H1 (cell line): ENCODE data around the gene TMEM18. TPM values are rescaled to one million over a fixed set of nuclear protein-coding genes. Genes with fewer than 3 reads are reported as not detected.

Experiments
- CTCF ChIA-PET: fragments of 300-600 bp; sonication (Branson Sonifier 250); formaldehyde crosslinking; loops from one replicate; lab custom pipeline; 2021; ENCODE audit not compliant: partially characterized antibody; lab: Charles Lee
- POLR2A ChIA-PET: fragments of 300-600 bp; sonication (Branson Sonifier 250); formaldehyde crosslinking; loops from one replicate; lab custom pipeline; 2021; ENCODE audit warnings: inconsistent platforms; ENCODE audit not compliant: partially characterized antibody; lab: Charles Lee
- DNase-seq, 2 experiments: peaks; one replicate each; pipeline versions ENCODE4 v3.0.0 to v3.0.0-alpha.2; 2010 to 2022; ENCODE audit warnings: low spot score in 2 of 2, low read depth in 1 of 2, mixed read lengths in 1 of 2
- FAIRE-seq: peaks from 2 replicates; lab custom pipeline; 2011; peaks lifted over from hg19 to GRCh38; lab: Jason Lieb, UNC
- H2AFZ ChIP-seq: 2 replicates; pipeline ENCODE4 v1.8.1; 2012; ENCODE audit warnings: low read length, inconsistent platforms
- H2AK5ac ChIP-seq: 2 replicates; pipeline ENCODE4 v1.6.1; 2013; ENCODE audit warnings: low read depth, low read length
- H2BK120ac ChIP-seq: replicated peaks from 2 replicates; pipeline ENCODE3; 2013; ENCODE audit warnings: low read depth, low read length, inconsistent platforms
- H2BK12ac ChIP-seq: 2 replicates; pipeline ENCODE4 v1.6.1; 2013; ENCODE audit warnings: low read depth, low read length
- H2BK15ac ChIP-seq: 2 replicates; pipeline ENCODE4 v1.6.1; 2013; ENCODE audit warnings: low read length
- H2BK20ac ChIP-seq: 2 replicates; pipeline ENCODE4 v1.6.1; 2013; ENCODE audit warnings: low read length
- H2BK5ac ChIP-seq: 2 replicates; pipeline ENCODE4 v1.6.1; 2013; ENCODE audit warnings: low read depth, low read length
- H3K14ac ChIP-seq: 2 replicates; pipeline ENCODE4 v1.6.1; 2013; ENCODE audit warnings: inconsistent platforms; ENCODE audit not compliant: insufficient read length
- H3K18ac ChIP-seq: 2 replicates; pipeline ENCODE4 v1.6.1; 2013; ENCODE audit warnings: low read length; ENCODE audit errors: extremely low read depth
- H3K23ac ChIP-seq: 2 replicates; pipeline ENCODE4 v1.6.1; 2013; ENCODE audit warnings: inconsistent platforms; ENCODE audit not compliant: insufficient read length
- H3K23me2 ChIP-seq: 2 replicates; pipeline ENCODE4 v1.6.1; 2013; ENCODE audit warnings: low read depth, low read length
- H3K27ac ChIP-seq: 2 replicates; pipeline ENCODE4 v1.6.1; 2011; ENCODE audit warnings: low read depth, low read length, inconsistent platforms
- H3K27me3 ChIP-seq, 4 experiments: replicated peaks in 1 of 4; 1 replicate in 1 of 4; 2 replicates in 3 of 4; pipeline versions ENCODE4 v1.6.1 to v1.8.1; 2011 to 2013; ENCODE audit warnings: low read length in 3 of 4, mild to moderate bottlenecking in 3 of 4, inconsistent platforms in 2 of 4, mixed read lengths in 2 of 4, moderate library complexity in 1 of 4; ENCODE audit not compliant: control insufficient read depth in 3 of 4, insufficient read depth in 3 of 4; ENCODE audit errors: extremely low read depth in 1 of 4
- H3K36me3 ChIP-seq, 4 experiments: 2 replicates each; pipeline versions ENCODE4 v1.6.1 to v1.8.1; 2011 to 2013; ENCODE audit warnings: mild to moderate bottlenecking in 4 of 4, low read length in 3 of 4, moderate library complexity in 2 of 4, control low read depth in 1 of 4, inconsistent platforms in 1 of 4; ENCODE audit not compliant: insufficient read depth in 4 of 4, control insufficient read depth in 2 of 4
- H3K4ac ChIP-seq: replicated peaks from 2 replicates; pipeline ENCODE3; 2013; ENCODE audit warnings: low read length, low read depth, mixed read lengths, inconsistent platforms; ENCODE audit not compliant: insufficient read length
- H3K4me1 ChIP-seq, 4 experiments: replicated peaks in 1 of 4; 1 replicate in 1 of 4; 2 replicates in 3 of 4; pipeline versions ENCODE4 v1.6.1 to v1.8.1; 2011 to 2013; ENCODE audit warnings: low read length in 3 of 4, inconsistent platforms in 2 of 4, mixed read lengths in 1 of 4; ENCODE audit not compliant: insufficient read depth in 4 of 4, control insufficient read depth in 3 of 4
- H3K4me2 ChIP-seq, 2 experiments: 2 replicates each; pipeline versions ENCODE4 v1.6.1 to v1.8.1; 2011 to 2013; ENCODE audit warnings: low read depth in 2 of 2, low read length in 2 of 2, control low read depth in 1 of 2, inconsistent platforms in 1 of 2, mild to moderate bottlenecking in 1 of 2; ENCODE audit not compliant: insufficient read depth in 1 of 2
- H3K4me3 ChIP-seq, 4 experiments: fragments of 200-600, 300-600 bp in 1 of 4; sonication (generic), shearing (Covaris generic), sonication (Bioruptor Twin) in 1 of 4; 2 replicates each; pipeline versions ENCODE4 v1.5.1 to v1.8.1; 2011 to 2016; ENCODE audit warnings: low read length in 4 of 4, low read depth in 3 of 4, control low read depth in 2 of 4, inconsistent platforms in 2 of 4, mild to moderate bottlenecking in 2 of 4, mixed read lengths in 1 of 4, moderate library complexity in 1 of 4; ENCODE audit not compliant: insufficient read depth in 2 of 4; ENCODE audit errors: extremely low read depth in 1 of 4
- H3K56ac ChIP-seq: replicated peaks from 2 replicates; pipeline ENCODE3; 2013; ENCODE audit warnings: low read depth, mild to moderate bottlenecking, mixed read lengths, low read length, inconsistent platforms; ENCODE audit not compliant: insufficient read length
- H3K79me1 ChIP-seq: 2 replicates; pipeline ENCODE4 v1.6.1; 2013; ENCODE audit warnings: low read depth, low read length, control low read depth
- H3K79me2 ChIP-seq, 2 experiments: 2 replicates each; pipeline versions ENCODE4 v1.6.1 to v1.8.1; 2012 to 2013; ENCODE audit warnings: low read length in 2 of 2, mild to moderate bottlenecking in 2 of 2, inconsistent platforms in 1 of 2; ENCODE audit not compliant: insufficient read depth in 2 of 2, control insufficient read depth in 1 of 2
- H3K9ac ChIP-seq, 4 experiments: replicated peaks in 1 of 4; 1 replicate in 1 of 4; 2 replicates in 3 of 4; pipeline versions ENCODE4 v1.6.1 to v1.8.1; 2011 to 2013; ENCODE audit warnings: low read depth in 3 of 4, low read length in 3 of 4, control low read depth in 2 of 4, mild to moderate bottlenecking in 2 of 4, moderate library complexity in 2 of 4, inconsistent platforms in 1 of 4; ENCODE audit errors: extremely low read depth in 1 of 4
- H3K9me3 ChIP-seq, 2 experiments: 2 replicates each; pipeline versions ENCODE4 v1.6.1 to v1.8.1; 2012 to 2013; ENCODE audit warnings: mild to moderate bottlenecking in 2 of 2, moderate library complexity in 2 of 2, control low read depth in 1 of 2, inconsistent platforms in 1 of 2, low read depth in 1 of 2, low read length in 1 of 2, mixed read lengths in 1 of 2; ENCODE audit not compliant: insufficient read depth in 2 of 2
- H4K20me1 ChIP-seq, 2 experiments: replicated peaks in 1 of 2; 2 replicates each; pipeline versions ENCODE3 to v1.8.1; 2011 to 2013; ENCODE audit warnings: inconsistent platforms in 2 of 2, low read length in 2 of 2, mild to moderate bottlenecking in 1 of 2; ENCODE audit not compliant: insufficient read depth in 2 of 2, control insufficient read depth in 1 of 2
- H4K5ac ChIP-seq: 2 replicates; pipeline ENCODE4 v1.6.1; 2013; ENCODE audit warnings: low read length, low read depth, mixed read lengths, inconsistent platforms; ENCODE audit not compliant: insufficient read length
- H4K8ac ChIP-seq: 2 replicates; pipeline ENCODE4 v1.8.0; 2013; ENCODE audit warnings: mild to moderate bottlenecking, moderate library complexity, low read length, inconsistent platforms; ENCODE audit not compliant: insufficient read depth; ENCODE audit errors: extremely low read depth
- H4K91ac ChIP-seq: replicated peaks from 2 replicates; pipeline ENCODE3; 2013; ENCODE audit warnings: low read length, mixed read lengths, inconsistent platforms; ENCODE audit not compliant: insufficient read length
- RAD21 ChIP-seq, 2 experiments: IDR thresholded peaks in 1 of 2; conservative IDR thresholded peaks in 1 of 2; 2 replicates each; pipeline ENCODE4 v1.6.1; 2011; ENCODE audit warnings: low read depth in 2 of 2, low read length in 2 of 2, improper control_type of control experiment in 1 of 2, inconsistent platforms in 1 of 2, mild to moderate bottlenecking in 1 of 2, moderate library complexity in 1 of 2
- SRF ChIP-seq: IDR thresholded peaks from 2 replicates; pipeline ENCODE4 v1.6.1; 2011; ENCODE audit warnings: mild to moderate bottlenecking, low read depth, low read length, moderate library complexity
- TEAD4 ChIP-seq: IDR thresholded peaks from 2 replicates; pipeline ENCODE4 v1.6.1; 2012; ENCODE audit warnings: low read depth, low read length, inconsistent platforms, mixed read lengths
- WGBS, 2 experiments: shearing (Covaris generic) in 1 of 2; methylation state at CpG; one replicate each; pipeline versions ENCODE4 v1.1.6 to v1.1.7; 2013 to 2015; ENCODE audit warnings: low lambda C conversion rate in 2 of 2, mixed read lengths in 2 of 2, inconsistent platforms in 1 of 2, low coverage in 1 of 2, missing lambda C conversion rate in 1 of 2; ENCODE audit not compliant: insufficient replicate concordance in 2 of 2, insufficient coverage in 1 of 2, insufficient read length in 1 of 2; ENCODE audit errors: extremely low coverage in 1 of 2, missing lambda C conversion rate in 1 of 2; 5-methylcytosine and 5-hydroxymethylcytosine counted together
- polyA plus RNA-seq, 7 experiments: library from polyadenylated mRNA; depleted of rRNA in 3 of 7; stranded (reverse) in 5 of 7; unstranded in 2 of 7; fragments of >200 nt in 5 of 7; fragments of 200-250 nt in 2 of 7; gene quantifications; 1 replicate in 5 of 7; 2 replicates in 1 of 7; 4 replicates in 1 of 7; pipeline versions ENCODE4 v1.2.1 to v1.2.3, GENCODE V29; 2011 to 2013; ENCODE audit warnings: missing spikeins in 2 of 7, mixed read lengths in 2 of 7
- total RNA-seq: library from RNA; stranded (reverse); fragmentation: NEBNext Ultra II Directional; extraction: Animal tissue kit (Norgen Biotek cat#: 25700); gene quantifications from 2 replicates; pipeline ENCODE4 v1.2.1, GENCODE V29; 2021

TMEM18 gene
- total and polyA plus RNA-seq, 2 of the 8 experiments (the other 6 are each of a cell fraction or from before 2014, with no cell fraction given) = 22.4 to 27.1 TPM

- Histone ChIP-seq H3K18ac (no peak overlapping the region), H3K79me1 (no peaks in the 10 kb centered on the region), H3K23ac (no peak overlapping the region), H4K8ac (no peak overlapping the region), H3K4me3 (no peak overlapping the region), H3K4me1 (no peaks in the 10 kb centered on the region), H3K36me3 (peaks cover 0 to 8% (median 0%) of the 10 kb centered on the region in 4 experiments; a peak in 1 of 8 replicates), H3K27me3 (peaks cover 8 to 13% (median 12%) of the 10 kb centered on the region in 4 experiments), H3K4ac (no peak overlapping the region), H3K4me2 (no peak overlapping the region), H3K9me3 (peaks cover 5 to 13% of the 10 kb centered on the region in 2 experiments; a peak in 3 of 4 replicates), H2BK5ac (no peak overlapping the region), H3K79me2 (no peaks in the 10 kb centered on the region), H3K14ac (no peak overlapping the region), H3K9ac (no peak overlapping the region), H3K27ac (no peak overlapping the region), H2AFZ (no peak overlapping the region), H2BK15ac (no peak overlapping the region), H2AK5ac (no peak overlapping the region), H4K91ac (no peak overlapping the region), H3K56ac (no peak overlapping the region), H2BK20ac (no peak overlapping the region), H2BK120ac (no peak overlapping the region), H3K23me2 (no peaks in the 10 kb centered on the region; the same call in 1 of the 2 replicates), H4K20me1 (no peaks in the 10 kb centered on the region), H4K5ac (no peak overlapping the region), H2BK12ac (no peak overlapping the region)
- DNase-seq (no peak), FAIRE-seq (no peak)
- ChIA-PET POLR2A (no interaction called here), CTCF (interaction anchor here (0.6 to 2.4 kb wide), 20 partner anchors 9 to 391 kb away, joined by 3 to 12 read pairs (median 3); no protein-coding TSS in a partner anchor)
- WGBS, 2 experiments = 76% methylated on average over 7 of the region's 7 CpGs; no CpG with 5 or more reads in 1 of the 2 experiments
- TF ChIP-seq RAD21 (IDR thresholded peaks at IDR 0.05 in 1 of 2, conservative IDR thresholded peaks at IDR 0.05 in 1 of 2; ENCODE audit: low read depth in 2 of 2, low read length in 2 of 2) = no peak
- TF ChIP-seq SRF = no peak
- TF ChIP-seq TEAD4 = no peak
Measured at GRCh38 chr2:637804-638203, 39.4 kb downstream of the TMEM18 start.
